Measurements from ENCODE around the gene R3HDM2.

DNA sequence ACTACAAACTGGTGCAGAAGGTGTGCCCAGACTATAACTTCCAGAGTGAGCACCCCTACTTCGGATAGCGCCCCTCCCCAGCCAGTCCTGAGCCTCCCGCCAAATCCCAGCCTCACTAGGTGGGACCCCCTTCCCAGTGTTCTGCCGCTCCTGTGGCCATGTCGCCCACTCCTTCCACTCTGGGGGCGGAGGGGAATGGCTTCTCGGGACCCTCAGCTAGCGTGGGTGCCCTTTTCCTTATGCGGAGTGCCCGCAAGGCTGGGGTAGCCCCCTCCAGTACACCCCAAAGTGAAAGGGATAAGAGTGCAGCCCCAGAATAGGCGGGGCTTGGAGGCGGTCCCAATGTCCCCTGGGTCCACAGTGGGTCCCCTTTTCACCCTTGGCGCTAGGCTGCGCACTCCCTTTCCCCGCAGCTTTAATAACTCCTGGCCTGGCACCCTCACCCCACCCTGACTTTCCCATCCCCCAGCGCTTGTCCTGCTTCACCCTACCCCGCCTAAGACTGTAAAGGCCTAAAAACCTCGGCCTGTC lies 205.1 kb downstream of the R3HDM2 start:
- TF ChIP-seq, protein P1, sequence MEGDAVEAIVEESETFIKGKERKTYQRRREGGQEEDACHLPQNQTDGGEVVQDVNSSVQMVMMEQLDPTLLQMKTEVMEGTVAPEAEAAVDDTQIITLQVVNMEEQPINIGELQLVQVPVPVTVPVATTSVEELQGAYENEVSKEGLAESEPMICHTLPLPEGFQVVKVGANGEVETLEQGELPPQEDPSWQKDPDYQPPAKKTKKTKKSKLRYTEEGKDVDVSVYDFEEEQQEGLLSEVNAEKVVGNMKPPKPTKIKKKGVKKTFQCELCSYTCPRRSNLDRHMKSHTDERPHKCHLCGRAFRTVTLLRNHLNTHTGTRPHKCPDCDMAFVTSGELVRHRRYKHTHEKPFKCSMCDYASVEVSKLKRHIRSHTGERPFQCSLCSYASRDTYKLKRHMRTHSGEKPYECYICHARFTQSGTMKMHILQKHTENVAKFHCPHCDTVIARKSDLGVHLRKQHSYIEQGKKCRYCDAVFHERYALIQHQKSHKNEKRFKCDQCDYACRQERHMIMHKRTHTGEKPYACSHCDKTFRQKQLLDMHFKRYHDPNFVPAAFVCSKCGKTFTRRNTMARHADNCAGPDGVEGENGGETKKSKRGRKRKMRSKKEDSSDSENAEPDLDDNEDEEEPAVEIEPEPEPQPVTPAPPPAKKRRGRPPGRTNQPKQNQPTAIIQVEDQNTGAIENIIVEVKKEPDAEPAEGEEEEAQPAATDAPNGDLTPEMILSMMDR (IDR thresholded peaks at IDR 0.05), result no peak
- TF ChIP-seq POLR2A (IDR thresholded peaks at IDR 0.05), result no peak

All from adrenal gland (tissue), 5 donors.